H9 (cell line): ENCODE measurements around the gene GRIK1. TPM values are rescaled to one million over a fixed set of nuclear protein-coding genes. Genes with fewer than 3 reads are reported as not detected.

Experiments used
- DNase-seq: peaks from one replicate; pipeline ENCODE4 v3.0.0-alpha.2; 2017
- H2AFZ ChIP-seq: one replicate; pipeline ENCODE4 v1.6.1; 2013; ENCODE audit warnings: mild to moderate bottlenecking, low read length, control low read depth, moderate library complexity
- H2AK5ac ChIP-seq: 2 replicates; pipeline ENCODE4 v1.6.1; 2013; ENCODE audit warnings: low read length, control low read depth, mixed read lengths; ENCODE audit not compliant: insufficient read length
- H2BK120ac ChIP-seq: one replicate; pipeline ENCODE4 v1.6.1; 2013; ENCODE audit warnings: low read depth, mild to moderate bottlenecking, low read length, control low read depth, inconsistent platforms; ENCODE audit not compliant: poor library complexity, severe bottlenecking
- H2BK12ac ChIP-seq: 2 replicates; pipeline ENCODE4 v1.6.1; 2013; ENCODE audit warnings: low read length, control low read depth, mixed read lengths, low read depth; ENCODE audit not compliant: insufficient read length
- H2BK15ac ChIP-seq: 2 replicates; pipeline ENCODE4 v1.6.1; 2013; ENCODE audit warnings: low read depth, low read length, control low read depth
- H2BK20ac ChIP-seq: one replicate; pipeline ENCODE4 v1.6.1; 2013; ENCODE audit warnings: low read depth, mild to moderate bottlenecking, low read length, control low read depth, inconsistent platforms; ENCODE audit not compliant: poor library complexity, severe bottlenecking
- H2BK5ac ChIP-seq: 2 replicates; pipeline ENCODE4 v1.6.1; 2013; ENCODE audit warnings: low read length, control low read depth, mixed read lengths; ENCODE audit not compliant: insufficient read length
- H3K14ac ChIP-seq: 2 replicates; pipeline ENCODE4 v1.6.1; 2013; ENCODE audit warnings: low read length, control low read depth; ENCODE audit not compliant: insufficient read depth
- H3K18ac ChIP-seq: 2 replicates; pipeline ENCODE4 v1.6.1; 2013; ENCODE audit warnings: low read depth, mild to moderate bottlenecking, mixed read lengths, low read length, control low read depth; ENCODE audit not compliant: insufficient read length
- H3K23ac ChIP-seq: 2 replicates; pipeline ENCODE4 v1.6.1; 2013; ENCODE audit warnings: low read length, control low read depth, mixed read lengths, low read depth; ENCODE audit not compliant: insufficient read length
- H3K23me2 ChIP-seq: 2 replicates; pipeline ENCODE4 v1.6.1; 2013; ENCODE audit warnings: low read depth, mild to moderate bottlenecking, mixed read lengths, low read length, control low read depth; ENCODE audit not compliant: insufficient read length, poor library complexity, severe bottlenecking
- H3K27ac ChIP-seq: 2 replicates; pipeline ENCODE4 v1.5.1; 2013; ENCODE audit warnings: low read length, control low read depth, mixed read lengths, low read depth; ENCODE audit not compliant: insufficient read length
- H3K27me3 ChIP-seq: 2 replicates; pipeline ENCODE4 v1.6.1; 2013; ENCODE audit warnings: low read length, control low read depth, inconsistent platforms; ENCODE audit not compliant: insufficient read depth
- H3K4ac ChIP-seq: 2 replicates; pipeline ENCODE4 v1.6.1; 2013; ENCODE audit warnings: low read depth, mild to moderate bottlenecking, control low read depth, inconsistent platforms, low read length, moderate library complexity
- H3K4me1 ChIP-seq: 2 replicates; pipeline ENCODE4 v1.6.1; 2013; ENCODE audit warnings: low read length, control low read depth, inconsistent platforms; ENCODE audit not compliant: insufficient read depth
- H3K4me2 ChIP-seq: 2 replicates; pipeline ENCODE4 v1.6.1; 2013; ENCODE audit warnings: low read length, control low read depth, mixed read lengths; ENCODE audit not compliant: insufficient read length, insufficient read depth
- H3K56ac ChIP-seq: 2 replicates; pipeline ENCODE4 v1.6.1; 2013; ENCODE audit warnings: low read depth, mild to moderate bottlenecking, mixed read lengths, low read length, control low read depth; ENCODE audit not compliant: insufficient read length
- H3K79me1 ChIP-seq: 2 replicates; pipeline ENCODE4 v1.6.1; 2013; ENCODE audit warnings: low read depth, mild to moderate bottlenecking, moderate library complexity, low read length, control low read depth, inconsistent platforms; ENCODE audit not compliant: insufficient read depth, poor library complexity, severe bottlenecking
- H3K79me2 ChIP-seq: 2 replicates; pipeline ENCODE4 v1.6.1; 2013; ENCODE audit warnings: low read length, control low read depth, inconsistent platforms; ENCODE audit not compliant: insufficient read depth
- H3K9ac ChIP-seq: 2 replicates; pipeline ENCODE4 v1.6.1; 2013; ENCODE audit warnings: low read length, control low read depth, mixed read lengths; ENCODE audit not compliant: insufficient read length; ENCODE audit errors: extremely low read depth
- H3K9me3 ChIP-seq: one replicate; pipeline ENCODE4 v1.6.1; 2013; ENCODE audit warnings: low read depth, low read length, inconsistent platforms; ENCODE audit not compliant: control insufficient read depth
- H3T11ph ChIP-seq: one replicate; pipeline ENCODE4 v1.6.1; 2013; ENCODE audit warnings: mild to moderate bottlenecking, low read length, control low read depth, inconsistent platforms
- H4K20me1 ChIP-seq: one replicate; pipeline ENCODE4 v1.6.1; 2013; ENCODE audit not compliant: control insufficient read depth, insufficient read length, insufficient read depth
- H4K5ac ChIP-seq: 2 replicates; pipeline ENCODE4 v1.6.1; 2013; ENCODE audit warnings: low read depth, mild to moderate bottlenecking, mixed read lengths, low read length, control low read depth; ENCODE audit not compliant: insufficient read length
- H4K8ac ChIP-seq: replicated peaks from 2 replicates; pipeline ENCODE4 v1.6.1; 2013; ENCODE audit warnings: low read length, control low read depth, mixed read lengths, low read depth; ENCODE audit not compliant: insufficient read length
- H4K91ac ChIP-seq: 2 replicates; pipeline ENCODE4 v1.6.1; 2013; ENCODE audit warnings: low read depth, mild to moderate bottlenecking, moderate library complexity, mixed read lengths, low read length, control low read depth; ENCODE audit not compliant: insufficient read length
- H3K27ac Mint-ChIP-seq, 3 experiments: 2 replicates in 2 of 3; 3 replicates in 1 of 3; pipeline ENCODE4 v1.8.0; 2020 to 2021; ENCODE audit warnings: mixed read lengths in 3 of 3, mild to moderate bottlenecking in 1 of 3, moderate library complexity in 1 of 3
- H3K27me3 Mint-ChIP-seq: 2 replicates; pipeline ENCODE4 v1.8.0; 2021; ENCODE audit warnings: low read depth, mild to moderate bottlenecking, moderate library complexity, mixed read lengths
- H3K36me3 Mint-ChIP-seq, 3 experiments: 2 replicates in 2 of 3; 3 replicates in 1 of 3; pipeline ENCODE4 v1.8.0; 2020 to 2021; ENCODE audit warnings: low read depth in 3 of 3, mixed read lengths in 3 of 3; ENCODE audit not compliant: insufficient read depth in 1 of 3
- H3K4me1 Mint-ChIP-seq, 2 experiments: 2 replicates each; pipeline ENCODE4 v1.8.0; 2020; ENCODE audit warnings: mixed read lengths in 2 of 2
- H3K4me3 Mint-ChIP-seq, 2 experiments: 2 replicates in 1 of 2; 3 replicates in 1 of 2; pipeline ENCODE4 v1.8.0; 2020 to 2021; ENCODE audit warnings: mild to moderate bottlenecking in 2 of 2, mixed read lengths in 2 of 2, moderate library complexity in 1 of 2
- H3K9me3 Mint-ChIP-seq, 2 experiments: 2 replicates in 1 of 2; 3 replicates in 1 of 2; pipeline ENCODE4 v1.8.0; 2020; ENCODE audit warnings: mild to moderate bottlenecking in 2 of 2, mixed read lengths in 2 of 2, moderate library complexity in 1 of 2
- WGBS: extraction: QIAGEN DNeasy Blood & Tissue Kit; methylation state at CpG from one replicate; pipeline ENCODE4 v1.1.7; 2013; ENCODE audit warnings: missing lambda C conversion rate, low lambda C conversion rate, mixed read lengths; ENCODE audit not compliant: insufficient read length; ENCODE audit errors: extremely low coverage; 5-methylcytosine and 5-hydroxymethylcytosine counted together
- total RNA-seq: library from RNA; stranded (reverse); gene quantifications from 2 replicates; pipeline ENCODE4 v1.2.1, GENCODE V29; 2021
- TF ChIP-seq, protein P1 (sequence below): fragments of 200-600 bp; sonication (generic); conservative IDR thresholded peaks from 3 replicates; pipeline ENCODE4 v1.8.0; 2021; ENCODE audit warnings: antibody characterized with exemption, mild to moderate bottlenecking

GRIK1 gene
- total RNA-seq, 1 experiment from 2014 or later: not detected

DNA sequence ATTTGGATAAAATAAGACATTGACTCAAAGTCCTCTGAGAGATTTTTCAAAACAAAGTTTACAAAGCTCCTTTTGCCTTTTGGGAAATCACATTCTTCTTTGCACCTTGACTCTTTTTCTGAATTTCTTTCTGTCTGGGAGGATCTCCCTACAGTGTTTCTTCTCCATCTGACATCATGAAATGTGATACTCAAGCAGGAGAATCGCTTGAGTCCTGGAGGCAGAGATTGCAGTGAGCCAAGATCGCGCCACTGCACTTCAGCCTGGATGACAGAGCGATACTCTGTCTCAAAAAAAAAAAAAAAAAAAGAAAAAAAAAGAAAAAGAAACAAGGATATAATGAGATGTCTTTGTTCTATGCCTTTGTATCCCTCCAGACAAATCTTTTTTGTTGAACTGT is 13.3 kb upstream of the GRIK1 start:
- H3K4me1 ChIP-seq: no peaks in the 10 kb centered on the region
- H3K23me2 ChIP-seq: no peaks in the 10 kb centered on the region
- H3T11ph ChIP-seq: no peak overlapping the region
- H3K36me3 Mint-ChIP-seq: peaks cover 0 to 2% (median 2%) of the 10 kb centered on the region in 3 experiments; a peak in 4 of 7 replicates
- no peaks in the 10 kb centered on the region for H3K27me3 ChIP-seq
- H4K5ac ChIP-seq: no peak overlapping the region
- no peak overlapping the region for H2BK15ac ChIP-seq
- WGBS: no CpG with 5 or more reads among the region's 4 CpGs
- H3K9ac ChIP-seq: no peak overlapping the region
- no peak overlapping the region for H3K14ac ChIP-seq
- no peak overlapping the region for H2BK120ac ChIP-seq
- H3K4me2 ChIP-seq: no peak overlapping the region
- H4K20me1 ChIP-seq: no peaks in the 10 kb centered on the region
- no peaks in the 10 kb centered on the region for H3K27me3 Mint-ChIP-seq
- H2BK20ac ChIP-seq: no peak overlapping the region
- H3K79me1 ChIP-seq: no peaks in the 10 kb centered on the region
- no peaks in the 10 kb centered on the region for H3K79me2 ChIP-seq
- peaks cover 10 to 12% of the 10 kb centered on the region in 2 experiments; a peak in 3 of 4 replicates for H3K4me1 Mint-ChIP-seq
- H2AK5ac ChIP-seq: no peak overlapping the region
- no peak overlapping the region for H3K27ac ChIP-seq
- no peak overlapping the region for H3K18ac ChIP-seq
- H2BK12ac ChIP-seq: no peak overlapping the region
- no peaks in the 10 kb centered on the region for H3K9me3 ChIP-seq
- TF ChIP-seq, protein P1, sequence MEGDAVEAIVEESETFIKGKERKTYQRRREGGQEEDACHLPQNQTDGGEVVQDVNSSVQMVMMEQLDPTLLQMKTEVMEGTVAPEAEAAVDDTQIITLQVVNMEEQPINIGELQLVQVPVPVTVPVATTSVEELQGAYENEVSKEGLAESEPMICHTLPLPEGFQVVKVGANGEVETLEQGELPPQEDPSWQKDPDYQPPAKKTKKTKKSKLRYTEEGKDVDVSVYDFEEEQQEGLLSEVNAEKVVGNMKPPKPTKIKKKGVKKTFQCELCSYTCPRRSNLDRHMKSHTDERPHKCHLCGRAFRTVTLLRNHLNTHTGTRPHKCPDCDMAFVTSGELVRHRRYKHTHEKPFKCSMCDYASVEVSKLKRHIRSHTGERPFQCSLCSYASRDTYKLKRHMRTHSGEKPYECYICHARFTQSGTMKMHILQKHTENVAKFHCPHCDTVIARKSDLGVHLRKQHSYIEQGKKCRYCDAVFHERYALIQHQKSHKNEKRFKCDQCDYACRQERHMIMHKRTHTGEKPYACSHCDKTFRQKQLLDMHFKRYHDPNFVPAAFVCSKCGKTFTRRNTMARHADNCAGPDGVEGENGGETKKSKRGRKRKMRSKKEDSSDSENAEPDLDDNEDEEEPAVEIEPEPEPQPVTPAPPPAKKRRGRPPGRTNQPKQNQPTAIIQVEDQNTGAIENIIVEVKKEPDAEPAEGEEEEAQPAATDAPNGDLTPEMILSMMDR: no peak
- no peak overlapping the region for H3K4me3 Mint-ChIP-seq
- no peak overlapping the region for H2BK5ac ChIP-seq
- peaks cover 1% of the 10 kb centered on the region in 2 experiments; a peak in 3 of 5 replicates for H3K9me3 Mint-ChIP-seq
- H4K91ac ChIP-seq: no peak overlapping the region
- no peak overlapping the region for H3K4ac ChIP-seq
- DNase-seq: no peak
- H3K27ac Mint-ChIP-seq: no peak overlapping the region
- H2AFZ ChIP-seq: no peak overlapping the region
- H3K56ac ChIP-seq: no peak overlapping the region
- H3K23ac ChIP-seq: no peak overlapping the region
- H4K8ac ChIP-seq: no peak overlapping the region
